Measurements from ENCODE around the gene ROCK1.

DNA sequence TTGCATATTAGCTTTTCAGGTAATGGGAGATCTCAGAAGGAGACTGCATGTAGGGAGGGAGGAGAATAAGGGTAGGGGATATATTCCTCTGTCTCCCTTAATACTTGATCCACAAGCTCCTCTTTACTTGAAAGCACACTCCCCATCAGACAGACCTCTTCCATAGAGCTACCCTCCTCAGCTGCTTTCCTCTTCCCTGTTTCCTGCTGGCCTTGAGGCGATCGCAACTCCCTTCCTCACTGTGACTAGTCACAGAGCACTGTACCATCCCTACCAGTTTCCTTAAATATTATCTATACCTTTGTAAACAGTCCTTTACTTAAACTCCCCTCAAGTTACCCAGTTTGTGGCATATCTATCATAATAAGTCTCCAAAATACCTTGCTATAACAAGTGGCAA lies 10.9 kb downstream of the ROCK1 start:
- TF ChIP-seq MYC (IDR thresholded peaks at IDR 0.05; ENCODE audit: low read depth, low read length) (no peak), POLR2AphosphoS5 (IDR thresholded peaks at IDR 0.05; ENCODE audit: insufficient read depth, low read depth, low read length) (no peak), EZH2 (IDR thresholded peaks at IDR 0.05; ENCODE audit: borderline replicate concordance, low read depth, low read length, severe bottlenecking) (no peak)
- TF ChIP-seq, protein P1, sequence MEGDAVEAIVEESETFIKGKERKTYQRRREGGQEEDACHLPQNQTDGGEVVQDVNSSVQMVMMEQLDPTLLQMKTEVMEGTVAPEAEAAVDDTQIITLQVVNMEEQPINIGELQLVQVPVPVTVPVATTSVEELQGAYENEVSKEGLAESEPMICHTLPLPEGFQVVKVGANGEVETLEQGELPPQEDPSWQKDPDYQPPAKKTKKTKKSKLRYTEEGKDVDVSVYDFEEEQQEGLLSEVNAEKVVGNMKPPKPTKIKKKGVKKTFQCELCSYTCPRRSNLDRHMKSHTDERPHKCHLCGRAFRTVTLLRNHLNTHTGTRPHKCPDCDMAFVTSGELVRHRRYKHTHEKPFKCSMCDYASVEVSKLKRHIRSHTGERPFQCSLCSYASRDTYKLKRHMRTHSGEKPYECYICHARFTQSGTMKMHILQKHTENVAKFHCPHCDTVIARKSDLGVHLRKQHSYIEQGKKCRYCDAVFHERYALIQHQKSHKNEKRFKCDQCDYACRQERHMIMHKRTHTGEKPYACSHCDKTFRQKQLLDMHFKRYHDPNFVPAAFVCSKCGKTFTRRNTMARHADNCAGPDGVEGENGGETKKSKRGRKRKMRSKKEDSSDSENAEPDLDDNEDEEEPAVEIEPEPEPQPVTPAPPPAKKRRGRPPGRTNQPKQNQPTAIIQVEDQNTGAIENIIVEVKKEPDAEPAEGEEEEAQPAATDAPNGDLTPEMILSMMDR (IDR thresholded peaks at IDR 0.05; ENCODE audit: extremely low read depth in 1 of 2, insufficient read depth in 1 of 2, low read depth in 1 of 2, low read length in 2 of 2), result no peak
